ENCODE results near the gene VASH1. TPM values are rescaled to one million over a fixed set of nuclear protein-coding genes. Genes with fewer than 3 reads are reported as not detected.

The VASH1 gene
- polyA plus RNA-seq, 3 donors from 2014 or later = 1.6 to 2.9 TPM; not detected in 1

GRCh38 chr14:76828339-76829012 is 67.2 kb downstream of the VASH1 start:
- Mint-ChIP-seq H3K9me3 (no peaks in the 10 kb centered on the region), H3K36me3 (no peaks in the 10 kb centered on the region), H3K27ac (no peak overlapping the region), H3K27me3 (ENCODE audit: low read depth in 3 of 3) (peaks cover 0 to 8% (median 7%) of the 10 kb centered on the region in 3 donors), H3K4me1 (no peaks in the 10 kb centered on the region), H3K4me3 (no peak overlapping the region)
- no peak for DNase-seq

DNA sequence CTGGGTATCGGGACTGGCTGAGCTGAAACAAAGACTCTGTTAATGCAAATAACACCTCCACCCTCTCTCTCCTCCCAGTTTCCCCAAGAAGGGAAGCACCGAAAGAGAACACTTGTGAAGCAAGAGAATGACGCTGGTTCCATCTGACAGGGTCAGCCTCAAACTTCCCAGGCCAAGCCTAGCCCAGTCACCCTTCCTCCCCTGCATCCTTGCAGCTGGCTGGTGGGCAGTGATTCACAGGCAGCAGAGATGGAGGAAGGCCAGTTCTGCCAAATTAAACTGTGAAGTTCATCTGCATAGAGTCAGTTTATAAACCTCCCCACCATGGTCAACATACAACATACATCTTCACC is 67.7 kb downstream of the VASH1 start:
- H3K27ac Mint-ChIP-seq = no peak overlapping the region

DNA sequence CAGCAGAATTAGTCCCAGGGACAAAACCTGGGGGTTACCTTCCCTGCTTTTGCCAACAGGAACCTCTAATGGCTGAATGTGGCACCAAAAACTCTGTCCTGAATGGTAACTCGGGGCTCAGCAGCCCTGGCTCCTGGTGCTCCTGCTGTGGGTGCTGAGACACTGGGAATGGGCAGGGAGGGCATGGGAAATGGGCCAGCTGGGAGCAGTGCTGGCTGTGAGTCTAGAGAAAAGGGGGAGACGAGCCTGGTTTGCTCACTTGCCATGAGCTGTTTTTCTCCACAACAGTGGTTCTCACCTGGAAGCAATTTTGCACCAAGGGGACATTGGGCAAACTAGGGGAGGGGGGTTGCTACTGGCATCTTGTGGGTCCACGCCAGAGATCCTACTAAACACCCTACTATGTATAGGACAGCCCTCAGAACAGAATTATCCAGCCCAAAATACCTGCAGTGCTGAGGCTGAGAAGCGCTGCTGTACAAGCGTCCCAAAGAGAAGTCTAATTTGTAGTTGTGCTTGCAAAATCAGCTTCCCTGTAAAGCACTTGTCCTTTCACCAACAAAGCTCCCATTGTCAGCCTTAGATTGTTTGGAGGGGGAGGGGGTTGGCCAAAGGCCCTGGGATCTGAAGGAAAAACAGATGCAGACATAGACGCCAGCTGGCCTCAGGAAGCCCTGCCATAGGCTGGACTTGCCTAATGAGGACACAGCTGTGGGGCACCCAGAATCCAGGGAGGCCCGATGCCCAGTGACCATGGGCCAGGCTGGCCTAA is 68.6 kb downstream of the VASH1 start:
- Mint-ChIP-seq H3K9me3 (no peaks in the 10 kb centered on the region), H3K36me3 (no peaks in the 10 kb centered on the region), H3K27me3 (ENCODE audit: low read depth in 3 of 3) (peaks cover 0 to 8% (median 5%) of the 10 kb centered on the region in 3 donors), H3K4me3 (no peak overlapping the region), H3K27ac (no peak overlapping the region), H3K4me1 (no peaks in the 10 kb centered on the region)
- no peak for DNase-seq

More for the DNA sequence above, 67.7 kb downstream of the VASH1 start:
- H3K36me3 Mint-ChIP-seq = no peaks in the 10 kb centered on the region
- H3K9me3 Mint-ChIP-seq = no peaks in the 10 kb centered on the region
- no peak overlapping the region for H3K4me3 Mint-ChIP-seq
- DNase-seq = no peak
- no peaks in the 10 kb centered on the region for H3K4me1 Mint-ChIP-seq
- peaks cover 0 to 8% (median 7%) of the 10 kb centered on the region in 3 donors for H3K27me3 Mint-ChIP-seq (ENCODE audit: low read depth in 3 of 3)

- no peak overlapping the region for H3K4me3 Mint-ChIP-seq
- no peak for DNase-seq
- no peaks in the 10 kb centered on the region for H3K36me3 Mint-ChIP-seq
- no peak overlapping the region for H3K27ac Mint-ChIP-seq
- H3K4me1 Mint-ChIP-seq = no peaks in the 10 kb centered on the region
- H3K9me3 Mint-ChIP-seq = no peaks in the 10 kb centered on the region
- H3K27me3 Mint-ChIP-seq (ENCODE audit: low read depth in 3 of 3) = peaks cover 0 to 8% (median 4%) of the 10 kb centered on the region in 3 donors
Observed at GRCh38 chr14:76830556-76830955, 69.3 kb downstream of the VASH1 start.

DNA sequence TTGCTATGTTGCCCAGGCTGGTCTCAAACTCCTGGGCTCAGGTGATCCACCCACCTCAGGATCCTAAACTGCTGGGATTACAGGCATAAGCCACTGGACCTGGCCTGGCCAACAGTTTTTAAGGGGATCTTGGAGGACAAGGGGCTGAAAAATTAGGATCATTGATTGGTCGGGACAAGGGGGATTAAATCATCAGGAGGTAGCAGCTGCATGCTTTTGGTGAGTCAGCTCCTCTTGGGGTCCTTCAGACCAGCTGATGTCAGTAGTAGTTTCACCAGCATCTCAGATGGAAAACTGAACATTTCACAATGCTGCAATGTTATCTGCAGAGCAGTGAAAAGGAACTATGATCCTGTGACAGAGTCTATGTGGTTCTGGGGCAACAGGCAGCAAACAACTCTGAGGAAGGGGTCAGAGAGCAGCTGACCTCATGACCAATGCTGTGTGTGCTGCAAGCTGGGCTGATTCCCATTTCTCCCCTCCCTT is 71.3 kb downstream of the VASH1 start:
- Mint-ChIP-seq H3K27ac (no peak overlapping the region), H3K27me3 (ENCODE audit: low read depth in 3 of 3) (peaks cover 0 to 8% (median 2%) of the 10 kb centered on the region in 3 donors), H3K9me3 (no peaks in the 10 kb centered on the region), H3K4me1 (no peaks in the 10 kb centered on the region), H3K4me3 (no peak overlapping the region), H3K36me3 (no peaks in the 10 kb centered on the region)
- no peak for DNase-seq

Other genes starting within 250 kb of the VASH1 start
- gene ANGEL1, start 51.4 kb downstream of the VASH1 start, polyA plus RNA-seq = 10 to 100 TPM; 14.1 to 19.8 (median 17.8) TPM
- not detected for gene LRRC74A, start 64.9 kb downstream of the VASH1 start, polyA plus RNA-seq

Measured in immature natural killer cell (primary cell).